HG03520 (cell line): Measurements from ENCODE around the gene EGFL8.

Experiments used
- ATAC-seq: cut with Tn5 transposase; IDR thresholded peaks from one replicate; pipeline ENCODE4 v1.9.1; 2021; ENCODE audit warnings: mild to moderate bottlenecking, moderate library complexity; ENCODE audit not compliant: unreplicated experiment

EGFL8 gene

GRCh38 chr6:32146287-32146686 lies 18.1 kb upstream of the EGFL8 start:
- no peak for ATAC-seq

- ATAC-seq = no peak
Observed at GRCh38 chr6:32146687-32147086, 17.7 kb upstream of the EGFL8 start.

DNA sequence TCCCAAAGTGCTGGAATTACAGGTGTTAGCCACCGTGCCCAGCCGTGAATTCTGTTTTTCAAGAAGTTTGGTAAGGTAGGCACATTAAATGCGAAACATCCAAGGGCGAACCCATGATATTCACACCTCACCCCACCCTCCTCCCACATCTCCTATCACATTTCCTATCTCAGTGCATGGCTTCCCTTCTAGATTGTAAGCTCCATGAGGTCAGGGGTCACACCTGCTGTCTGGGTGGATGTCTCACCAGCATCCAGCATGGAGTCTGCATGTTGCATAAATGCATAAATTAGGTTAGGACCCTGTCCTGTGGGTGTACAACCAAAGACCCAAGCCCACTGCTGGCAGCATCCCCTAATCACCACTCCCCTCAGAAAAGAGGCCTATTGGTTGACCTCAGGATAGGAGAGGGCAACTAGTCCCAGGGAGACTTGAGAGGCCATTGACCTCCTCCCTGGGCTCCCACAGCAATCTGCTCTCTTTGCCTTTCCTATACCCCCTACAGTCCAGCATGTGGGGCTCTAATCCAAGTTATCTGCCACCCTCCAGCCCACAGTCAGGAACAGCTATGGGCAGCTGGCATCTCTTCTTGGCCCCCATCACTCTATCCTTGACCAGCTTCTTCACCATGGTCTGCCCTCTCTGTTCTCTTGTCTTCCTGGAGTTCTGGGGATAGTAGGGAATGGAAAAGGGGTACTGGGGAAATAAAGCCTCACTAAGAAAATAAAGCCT lies 16.8 kb upstream of the EGFL8 start:
- ATAC-seq = no peak

GRCh38 chr6:32148289-32149091 lies 15.9 kb upstream of the EGFL8 start:
- no peak for ATAC-seq

- ATAC-seq = no peak
Observed at GRCh38 chr6:32149092-32149755, 15.2 kb upstream of the EGFL8 start.

DNA sequence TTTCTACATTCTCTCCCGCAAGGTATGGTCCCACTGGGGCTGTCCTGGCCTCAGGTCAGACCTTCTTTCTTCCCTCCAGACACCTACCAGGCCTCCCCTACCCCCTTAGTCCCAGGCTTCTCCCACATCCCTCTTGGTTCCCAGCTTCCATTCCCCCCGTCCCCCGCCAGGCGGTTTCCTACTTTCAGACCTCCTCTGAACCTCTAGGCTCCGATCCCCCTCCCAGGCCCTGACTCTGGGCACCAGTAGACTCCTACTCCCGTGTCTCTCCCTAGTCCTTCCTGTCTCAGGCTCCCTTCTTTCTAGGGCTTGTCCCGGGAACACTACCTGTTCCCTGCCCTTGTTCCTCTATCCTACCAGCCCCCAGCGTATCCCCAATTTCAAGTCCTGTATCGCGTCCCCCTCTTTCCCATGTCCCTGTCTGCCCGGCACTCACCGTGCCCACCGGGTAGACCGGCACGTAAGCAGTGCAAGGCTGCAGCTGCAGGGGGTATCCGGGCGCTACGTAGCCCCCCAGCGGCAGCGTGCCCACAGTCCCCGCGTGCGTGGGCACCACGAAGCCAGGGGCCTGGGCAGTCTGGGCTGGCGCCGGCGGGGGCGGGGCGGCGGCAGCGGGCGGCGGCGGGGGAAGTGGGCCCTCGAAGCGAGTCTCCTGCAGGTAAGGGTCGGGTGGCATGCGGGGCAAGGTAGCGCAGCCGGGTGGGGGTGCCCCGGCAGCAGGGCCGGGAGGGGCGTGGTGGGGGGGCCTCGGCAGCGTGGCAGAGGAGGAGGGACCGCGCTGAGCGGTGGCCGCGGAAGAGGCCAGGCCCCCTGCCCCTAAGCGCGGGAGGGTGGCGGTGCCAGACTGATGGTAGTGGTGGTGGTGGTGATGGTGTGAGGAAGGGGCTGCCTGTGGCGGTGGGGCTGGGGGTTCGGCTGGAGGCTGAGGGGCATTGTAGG lies 14.2 kb upstream of the EGFL8 start:
- no peak for ATAC-seq

GRCh38 chr6:32151181-32151862 lies 13.1 kb upstream of the EGFL8 start:
- ATAC-seq = no peak

DNA sequence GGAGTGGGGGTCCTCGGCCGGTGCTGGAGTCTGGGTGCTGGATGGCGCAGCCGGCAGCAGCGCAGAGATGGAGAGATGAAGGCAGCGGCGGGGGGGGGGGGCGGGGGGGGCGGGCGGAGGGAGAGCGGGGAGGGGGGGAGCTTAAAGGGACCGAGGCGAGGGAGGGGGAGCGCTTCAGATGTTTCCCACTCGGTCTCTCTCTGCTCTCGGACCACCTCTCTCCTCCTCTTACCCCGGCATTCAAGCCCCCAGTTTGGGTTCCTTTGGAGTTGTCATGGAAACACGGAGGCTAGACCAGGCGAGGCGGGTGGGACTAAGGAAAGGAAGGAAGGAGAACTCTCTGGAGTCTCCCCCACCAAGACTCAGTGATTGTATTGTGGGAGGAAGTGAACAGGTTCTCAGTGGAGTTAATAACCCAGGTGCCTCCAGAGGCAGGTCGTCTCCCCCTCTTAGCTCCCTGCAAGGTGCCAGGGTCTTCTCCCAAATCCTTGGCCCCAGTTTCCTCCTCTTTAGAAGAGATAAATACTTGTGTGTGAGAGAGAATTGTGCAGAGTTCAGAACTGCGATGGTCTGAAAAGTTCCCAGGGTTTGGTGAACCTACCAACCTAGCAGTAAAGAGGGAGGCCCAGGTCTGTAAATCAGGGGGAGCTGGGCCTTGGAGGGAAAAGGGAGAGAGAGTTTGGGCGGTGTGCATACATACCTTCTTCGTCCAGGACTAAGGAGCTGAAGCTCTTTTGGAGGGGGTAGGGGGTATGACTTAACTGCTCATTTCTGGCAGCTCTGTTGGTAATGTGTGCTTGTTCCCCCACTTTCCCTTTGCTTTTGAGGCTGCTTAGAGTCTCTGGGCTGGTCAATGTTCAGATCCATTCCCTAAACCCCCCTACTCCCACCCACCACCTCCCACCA lies 12.3 kb upstream of the EGFL8 start, which contains the start of gene PRRT1:
Gene PRRT1 (minus strand): TSS at position 77 of the 906 bp plus-strand sequence. CDS start 112 bp downstream, outside the sequence.
- no peak for ATAC-seq

GRCh38 chr6:32152769-32153563 lies 11.4 kb upstream of the EGFL8 start:
- no peak for ATAC-seq

DNA sequence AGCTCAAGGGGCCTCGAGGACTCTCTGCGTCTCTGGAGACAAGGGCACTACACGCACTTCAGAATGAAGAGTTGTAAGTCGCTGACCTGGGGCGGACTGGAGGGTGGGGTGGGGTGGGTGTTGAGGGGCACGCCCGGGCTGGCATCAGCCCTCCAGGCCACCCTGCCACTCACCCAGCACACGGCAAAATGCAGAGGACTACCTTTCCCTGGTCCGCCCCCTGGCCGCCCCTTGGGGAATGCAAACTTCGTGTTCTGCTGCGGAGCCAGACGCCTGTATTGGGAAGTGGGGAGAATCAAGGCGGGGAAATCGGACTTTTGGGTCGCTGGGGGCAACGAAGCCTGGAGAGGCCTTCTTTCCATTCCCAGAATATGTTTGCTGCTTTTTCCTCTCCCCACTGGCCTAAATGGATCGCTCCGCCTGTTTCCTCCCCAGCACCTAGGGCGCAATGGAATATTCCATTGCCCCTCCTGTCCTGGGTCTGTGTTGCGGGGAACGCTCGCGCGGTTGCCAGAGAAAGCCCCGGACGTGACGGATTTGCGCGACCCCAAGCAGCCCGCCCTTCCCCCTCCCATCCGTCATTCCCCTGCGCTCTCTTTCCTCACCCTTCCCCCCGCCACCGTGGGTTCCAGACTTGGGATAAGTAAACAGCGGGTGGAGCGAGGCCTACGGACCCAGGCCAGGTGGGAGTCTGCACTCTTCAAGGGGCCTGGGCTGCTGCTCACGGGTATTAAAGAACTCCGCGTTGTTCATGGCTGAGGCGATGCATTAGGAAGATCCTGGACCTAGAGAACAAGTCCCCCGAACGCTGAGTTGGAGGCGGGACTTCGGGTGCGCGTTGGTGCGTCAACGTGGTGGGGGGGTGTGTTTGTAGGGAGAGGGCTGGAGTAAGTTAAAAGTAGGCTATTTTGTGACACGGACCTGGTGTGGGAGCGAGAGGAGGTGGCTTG lies 10.6 kb upstream of the EGFL8 start, which contains the start of gene PPT2:
Gene PPT2 (plus strand): TSS at position 578 of the 950 bp plus-strand sequence. CDS start 454 bp downstream, outside the sequence.
- no peak for ATAC-seq

DNA sequence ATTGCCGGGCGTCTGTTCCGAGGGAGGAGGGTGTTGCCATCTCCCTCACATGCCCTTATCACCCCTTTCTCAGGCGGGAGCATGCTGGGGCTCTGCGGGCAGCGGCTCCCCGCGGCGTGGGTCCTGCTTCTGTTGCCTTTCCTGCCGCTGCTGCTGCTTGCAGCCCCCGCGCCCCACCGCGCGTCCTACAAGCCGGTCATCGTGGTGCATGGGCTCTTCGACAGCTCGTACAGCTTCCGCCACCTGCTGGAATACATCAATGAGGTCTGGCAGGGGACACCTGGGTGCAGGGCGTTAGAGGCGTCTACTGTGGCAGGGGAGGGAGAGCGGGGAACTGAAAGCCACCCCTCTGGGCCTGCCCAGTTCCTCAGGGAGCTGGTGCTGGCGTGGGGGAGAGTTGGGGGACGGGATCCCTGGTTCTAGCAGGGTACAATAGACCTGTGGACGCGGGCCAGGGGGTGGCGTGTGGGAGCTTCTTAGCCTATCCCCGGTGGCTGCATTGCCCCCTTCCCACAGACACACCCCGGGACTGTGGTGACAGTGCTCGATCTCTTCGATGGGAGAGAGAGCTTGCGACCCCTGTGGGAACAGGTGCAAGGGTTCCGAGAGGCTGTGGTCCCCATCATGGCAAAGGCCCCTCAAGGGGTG lies 9.8 kb upstream of the EGFL8 start:
- no peak for ATAC-seq

- no peak for ATAC-seq
Observed at GRCh38 chr6:32156891-32157290, 7.5 kb upstream of the EGFL8 start.

DNA sequence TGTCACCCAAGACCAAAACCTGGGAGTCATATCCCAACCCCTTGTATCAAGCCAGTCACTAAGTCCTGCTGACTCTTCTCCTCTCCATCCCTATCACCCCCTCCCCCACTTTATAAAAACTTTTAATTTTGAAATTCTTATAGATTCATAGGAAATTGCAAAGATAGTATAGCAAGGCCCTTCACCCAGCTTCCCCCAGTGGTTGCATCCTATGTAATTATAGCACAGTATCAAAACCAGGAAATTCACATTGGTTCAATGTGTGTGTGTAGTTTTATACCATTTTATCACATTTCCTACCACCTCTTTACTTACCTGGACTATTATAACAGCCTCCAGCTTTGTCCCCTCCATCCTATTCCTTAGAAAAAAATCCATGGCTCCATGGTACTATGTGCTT lies 6.3 kb upstream of the EGFL8 start:
- ATAC-seq = no peak

GRCh38 chr6:32163559-32164258 lies 686 bp upstream of the EGFL8 start:
- no peak for ATAC-seq

DNA sequence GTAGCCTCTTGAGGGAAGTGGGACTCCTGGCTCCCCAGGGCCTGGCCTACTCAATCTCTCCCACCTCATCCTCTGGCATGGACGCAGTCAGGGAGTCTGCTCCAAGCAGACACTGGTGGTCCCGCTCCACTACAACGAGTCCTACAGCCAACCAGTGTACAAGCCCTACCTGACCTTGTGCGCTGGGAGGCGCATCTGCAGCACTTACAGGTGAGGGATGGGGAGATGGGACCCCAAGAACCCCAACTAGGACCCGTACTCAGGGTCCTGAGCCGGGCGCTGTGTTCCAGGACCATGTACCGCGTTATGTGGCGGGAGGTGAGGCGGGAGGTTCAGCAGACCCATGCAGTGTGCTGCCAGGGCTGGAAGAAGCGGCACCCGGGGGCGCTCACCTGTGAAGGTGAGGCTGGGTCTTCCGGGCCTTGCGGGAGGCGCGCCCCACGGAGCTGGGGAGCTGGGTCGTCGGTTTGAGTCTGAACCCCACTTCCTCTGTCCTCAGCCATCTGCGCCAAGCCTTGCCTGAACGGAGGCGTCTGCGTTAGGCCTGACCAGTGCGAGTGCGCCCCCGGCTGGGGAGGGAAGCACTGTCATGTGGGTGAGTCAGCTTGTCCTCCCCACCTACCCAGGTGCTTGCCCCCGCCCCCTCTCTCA lies 2.1 kb downstream of the EGFL8 start:
- ATAC-seq = no peak
